ENCODE results near the gene ADAP1. TPM values are rescaled to one million over a fixed set of nuclear protein-coding genes. Genes with fewer than 3 reads are reported as not detected.

ADAP1 gene
- total and polyA plus RNA-seq, 9 donors: 0.52 to 16.4 (median 3.5) TPM

DNA sequence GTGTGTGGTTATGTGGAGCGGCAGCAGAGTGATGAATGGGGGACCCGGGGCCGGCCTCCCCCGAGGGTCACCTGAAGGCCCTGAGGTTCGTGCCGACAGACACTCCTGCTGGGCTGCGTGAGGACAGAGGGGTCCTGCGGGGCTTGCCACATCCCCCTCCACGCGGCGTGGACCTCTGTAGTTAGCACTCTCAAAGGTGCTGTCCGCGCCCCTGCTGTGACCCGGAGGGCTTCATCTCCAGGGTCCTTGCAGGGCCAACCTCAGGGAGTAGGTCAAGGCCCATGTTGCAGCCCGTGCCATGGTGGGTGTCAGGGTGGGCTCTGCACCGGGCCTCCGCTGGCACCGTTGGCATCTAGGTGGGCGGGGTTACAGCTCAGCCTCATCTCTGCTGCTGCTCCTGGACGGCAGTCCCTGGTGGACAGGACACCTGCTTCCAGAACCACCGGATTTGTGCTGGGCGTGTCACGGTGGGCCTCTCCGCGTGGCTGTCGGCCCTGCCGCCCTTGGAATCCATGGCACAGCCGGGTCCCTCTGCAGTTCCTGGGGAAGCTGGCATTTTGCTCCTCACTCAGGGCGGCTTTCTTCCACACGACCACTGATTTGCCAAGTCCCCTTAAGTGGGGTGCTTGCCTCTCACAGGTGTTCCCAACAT, 97.9 kb downstream of the ADAP1 start:
- H3K4me1 ChIP-seq (ENCODE audit: insufficient read depth): no peaks in the 10 kb centered on the region
- H3K9me3 ChIP-seq: no peaks in the 10 kb centered on the region
- TF ChIP-seq, protein P1, sequence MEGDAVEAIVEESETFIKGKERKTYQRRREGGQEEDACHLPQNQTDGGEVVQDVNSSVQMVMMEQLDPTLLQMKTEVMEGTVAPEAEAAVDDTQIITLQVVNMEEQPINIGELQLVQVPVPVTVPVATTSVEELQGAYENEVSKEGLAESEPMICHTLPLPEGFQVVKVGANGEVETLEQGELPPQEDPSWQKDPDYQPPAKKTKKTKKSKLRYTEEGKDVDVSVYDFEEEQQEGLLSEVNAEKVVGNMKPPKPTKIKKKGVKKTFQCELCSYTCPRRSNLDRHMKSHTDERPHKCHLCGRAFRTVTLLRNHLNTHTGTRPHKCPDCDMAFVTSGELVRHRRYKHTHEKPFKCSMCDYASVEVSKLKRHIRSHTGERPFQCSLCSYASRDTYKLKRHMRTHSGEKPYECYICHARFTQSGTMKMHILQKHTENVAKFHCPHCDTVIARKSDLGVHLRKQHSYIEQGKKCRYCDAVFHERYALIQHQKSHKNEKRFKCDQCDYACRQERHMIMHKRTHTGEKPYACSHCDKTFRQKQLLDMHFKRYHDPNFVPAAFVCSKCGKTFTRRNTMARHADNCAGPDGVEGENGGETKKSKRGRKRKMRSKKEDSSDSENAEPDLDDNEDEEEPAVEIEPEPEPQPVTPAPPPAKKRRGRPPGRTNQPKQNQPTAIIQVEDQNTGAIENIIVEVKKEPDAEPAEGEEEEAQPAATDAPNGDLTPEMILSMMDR (IDR thresholded peaks at IDR 0.05): no peak
- TF ChIP-seq POLR2A (IDR thresholded peaks at IDR 0.05) (no peak), EP300 (IDR thresholded peaks at IDR 0.05) (no peak)
- no peaks in the 10 kb centered on the region for H3K27me3 ChIP-seq
- no peaks in the 10 kb centered on the region for H3K36me3 ChIP-seq
- intact Hi-C loops (cut with DNase I): no loop called here
- H3K27ac ChIP-seq: no peak overlapping the region
- no peak for DNase-seq
- WGBS, 3 donors: 84 to 89% (median 87%) methylated on average over 30 of the region's 30 CpGs
- H3K4me3 ChIP-seq: no peak overlapping the region

- Histone ChIP-seq H3K27me3 (no peaks in the 10 kb centered on the region), H3K27ac (no peak overlapping the region), H3K36me3 (no peaks in the 10 kb centered on the region), H3K4me1 (ENCODE audit: insufficient read depth) (no peaks in the 10 kb centered on the region), H3K4me3 (no peak overlapping the region), H3K9me3 (no peaks in the 10 kb centered on the region)
- TF ChIP-seq EP300 (IDR thresholded peaks at IDR 0.05): no peak
- no peak for TF ChIP-seq POLR2A (IDR thresholded peaks at IDR 0.05)
- TF ChIP-seq, protein P1 (IDR thresholded peaks at IDR 0.05): no peak
- intact Hi-C loops (cut with DNase I): no loop called here
- no peak for DNase-seq
- WGBS, 3 donors: 87 to 94% (median 91%) methylated on average over 29 of the region's 29 CpGs
These were observed 98.7 kb downstream of the ADAP1 start for GRCh38 chr7:855686-856369.

DNA sequence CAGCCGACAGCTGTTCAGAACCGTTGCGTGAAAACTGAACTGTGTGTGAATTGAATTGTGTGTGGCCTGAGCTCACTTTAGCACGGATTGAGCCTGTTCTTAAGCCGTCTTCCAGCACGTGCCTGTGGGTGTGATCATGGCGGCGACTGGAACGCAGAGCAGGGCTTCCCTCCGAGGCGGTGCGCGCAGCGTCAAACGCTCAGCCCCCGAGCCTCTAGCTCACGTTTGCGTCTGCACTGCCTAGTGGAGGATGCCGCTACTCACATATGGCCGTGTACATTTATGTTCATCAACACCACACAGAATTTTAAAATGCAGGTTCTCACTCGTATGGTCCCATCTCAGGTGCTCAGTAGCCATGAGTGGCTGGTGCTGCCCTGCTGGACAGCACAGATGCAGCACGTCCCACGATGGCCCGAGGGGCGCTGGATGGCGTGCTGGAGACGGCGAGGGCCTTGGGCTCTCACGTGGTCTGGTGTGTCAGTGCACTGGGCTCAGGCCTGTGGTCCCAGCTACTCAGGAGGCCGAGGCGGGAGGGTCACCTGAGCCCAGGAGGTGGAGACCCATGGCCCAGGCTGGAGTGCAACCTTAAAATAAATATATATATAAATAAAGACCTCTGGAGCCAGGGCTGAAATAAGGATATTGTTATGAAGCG, 100.2 kb downstream of the ADAP1 start:
- H3K36me3 ChIP-seq: no peaks in the 10 kb centered on the region
- no peak overlapping the region for H3K27ac ChIP-seq

GRCh38 chr7:853366-854117, 100.9 kb downstream of the ADAP1 start:
- H3K4me3 ChIP-seq: no peak overlapping the region
- no peak for DNase-seq
- 81 to 88% (median 86%) methylated on average over 33 of the region's 33 CpGs for WGBS, 3 donors
- no peaks in the 10 kb centered on the region for H3K9me3 ChIP-seq
- no peaks in the 10 kb centered on the region for H3K27me3 ChIP-seq
- no peak for TF ChIP-seq EP300 (IDR thresholded peaks at IDR 0.05)
- TF ChIP-seq, protein P1 (IDR thresholded peaks at IDR 0.05): no peak
- no peak overlapping the region for H3K27ac ChIP-seq
- H3K36me3 ChIP-seq: no peaks in the 10 kb centered on the region
- intact Hi-C loops (cut with DNase I): no loop called here
- H3K4me1 ChIP-seq (ENCODE audit: insufficient read depth): no peaks in the 10 kb centered on the region

More for the DNA sequence above, 100.2 kb downstream of the ADAP1 start:
- Histone ChIP-seq H3K4me1 (ENCODE audit: insufficient read depth) (no peaks in the 10 kb centered on the region), H3K27me3 (no peaks in the 10 kb centered on the region), H3K4me3 (no peak overlapping the region), H3K9me3 (no peaks in the 10 kb centered on the region)
- WGBS, 3 donors: 92 to 95% (median 92%) methylated on average over 32 of the region's 32 CpGs
- intact Hi-C loops (cut with DNase I): no loop called here
- no peak for DNase-seq
- TF ChIP-seq POLR2A (IDR thresholded peaks at IDR 0.05) (no peak), EP300 (IDR thresholded peaks at IDR 0.05) (no peak)
- TF ChIP-seq, protein P1 (IDR thresholded peaks at IDR 0.05): no peak
